Keratinocyte (primary cell): ENCODE measurements around the gene DENND4A.

Experiments used
- EZH2 ChIP-seq: IDR thresholded peaks from one replicate; pipeline ENCODE4 v1.6.1; 2012; ENCODE audit warnings: inconsistent platforms, mild to moderate bottlenecking, low read length, moderate library complexity
- TF ChIP-seq, protein P1 (sequence below), 3 experiments: IDR thresholded peaks in 1 of 3; conservative IDR thresholded peaks in 1 of 3; optimal IDR thresholded peaks in 1 of 3; 2 replicates in 2 of 3; 3 replicates in 1 of 3; pipeline versions ENCODE3 to v1.5.1; 2011; ENCODE audit warnings: low read length in 3 of 3, mild to moderate bottlenecking in 3 of 3, moderate library complexity in 2 of 3, control low read depth in 1 of 3, inconsistent platforms in 1 of 3; ENCODE audit not compliant: insufficient read depth in 2 of 3; ENCODE audit errors: extremely low read depth in 1 of 3

DNA sequence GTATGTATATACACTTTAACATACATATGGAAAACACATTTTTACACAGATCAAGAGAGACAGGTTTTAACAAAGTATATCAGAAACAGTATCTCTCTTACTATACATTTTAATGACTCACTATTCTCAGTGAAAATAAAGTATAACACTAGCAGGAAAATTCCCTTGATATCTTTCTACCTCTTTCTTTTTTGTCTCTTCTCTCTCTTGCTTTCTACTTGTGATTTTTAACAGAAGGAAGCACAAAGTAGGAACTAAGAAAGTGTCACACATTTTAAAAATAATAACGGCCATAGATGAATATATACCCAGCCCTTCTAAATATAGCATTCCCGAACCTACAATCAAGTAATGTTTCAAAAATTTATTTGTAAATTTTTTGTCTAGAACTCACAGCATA, 4.8 kb downstream of the DENND4A start:
- TF ChIP-seq, protein P1, sequence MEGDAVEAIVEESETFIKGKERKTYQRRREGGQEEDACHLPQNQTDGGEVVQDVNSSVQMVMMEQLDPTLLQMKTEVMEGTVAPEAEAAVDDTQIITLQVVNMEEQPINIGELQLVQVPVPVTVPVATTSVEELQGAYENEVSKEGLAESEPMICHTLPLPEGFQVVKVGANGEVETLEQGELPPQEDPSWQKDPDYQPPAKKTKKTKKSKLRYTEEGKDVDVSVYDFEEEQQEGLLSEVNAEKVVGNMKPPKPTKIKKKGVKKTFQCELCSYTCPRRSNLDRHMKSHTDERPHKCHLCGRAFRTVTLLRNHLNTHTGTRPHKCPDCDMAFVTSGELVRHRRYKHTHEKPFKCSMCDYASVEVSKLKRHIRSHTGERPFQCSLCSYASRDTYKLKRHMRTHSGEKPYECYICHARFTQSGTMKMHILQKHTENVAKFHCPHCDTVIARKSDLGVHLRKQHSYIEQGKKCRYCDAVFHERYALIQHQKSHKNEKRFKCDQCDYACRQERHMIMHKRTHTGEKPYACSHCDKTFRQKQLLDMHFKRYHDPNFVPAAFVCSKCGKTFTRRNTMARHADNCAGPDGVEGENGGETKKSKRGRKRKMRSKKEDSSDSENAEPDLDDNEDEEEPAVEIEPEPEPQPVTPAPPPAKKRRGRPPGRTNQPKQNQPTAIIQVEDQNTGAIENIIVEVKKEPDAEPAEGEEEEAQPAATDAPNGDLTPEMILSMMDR (optimal IDR thresholded peaks at IDR 0.05 in 1 of 3, IDR thresholded peaks at IDR 0.05 in 1 of 3, conservative IDR thresholded peaks at IDR 0.05 in 1 of 3; ENCODE audit: extremely low read depth in 1 of 3, insufficient read depth in 2 of 3, low read length in 3 of 3) = no peak
- TF ChIP-seq EZH2 = no peak
